PC-9 (cell line): ENCODE data around the gene USP12. TPM values are rescaled to one million over a fixed set of nuclear protein-coding genes. Genes with fewer than 3 reads are reported as not detected.
"Not testable (repeated sequence)": the region's sequence is repeated elsewhere in the genome, so short reads cannot be mapped to it uniquely, and the experiment has no call there.

ENCODE experiments used
- BruUV-seq: library from RNA; stranded (reverse); fragments of 400-500 nt; replicated peaks from 2 replicates; lab custom pipeline; 2021; lab: Mats Ljungman, UMichigan
- CTCF ChIA-PET: fragments of 300-600 bp; sonication (Branson Sonifier 250); formaldehyde crosslinking; loops from one replicate; lab custom pipeline; 2022; ENCODE audit warnings: antibody characterized with exemption; lab: Charles Lee
- POLR2A ChIA-PET: fragments of 300-600 bp; sonication (Branson Sonifier 250); formaldehyde crosslinking; loops from one replicate; lab custom pipeline; 2022; ENCODE audit warnings: antibody characterized with exemption; ENCODE audit not compliant: unreplicated experiment; lab: Charles Lee
- DNase-seq, 2 experiments: peaks; one replicate each; pipeline versions ENCODE4 v3.0.0 to v3.0.0-alpha.2; 2015 to 2022; ENCODE audit warnings: mixed read lengths in 1 of 2
- H2AFZ ChIP-seq: fragments of 200-600 bp; sonication (generic); 2 replicates; pipeline ENCODE4 v1.8.1; 2017; ENCODE audit warnings: antibody characterized with exemption
- H3F3A ChIP-seq: fragments of 200-600 bp; sonication (generic); 2 replicates; pipeline ENCODE4 v1.8.1; 2017; ENCODE audit warnings: antibody characterized with exemption, mild to moderate bottlenecking, low read depth; ENCODE audit not compliant: insufficient read depth
- H3K27ac ChIP-seq: fragments of 200-600 bp; sonication (generic); 2 replicates; pipeline ENCODE4 v1.6.1; 2016; ENCODE audit warnings: mixed run types
- H3K27me3 ChIP-seq: fragments of 200-600 bp; sonication (generic); 2 replicates; pipeline ENCODE4 v1.6.1; 2016; ENCODE audit warnings: low read depth, mixed run types; ENCODE audit not compliant: insufficient read depth
- H3K36me3 ChIP-seq: fragments of 200-600 bp; sonication (generic); 2 replicates; pipeline ENCODE4 v1.6.1; 2016; ENCODE audit warnings: low read depth, mixed run types
- H3K4me1 ChIP-seq: fragments of 200-600 bp; sonication (generic); replicated peaks from 2 replicates; pipeline ENCODE4 v1.6.1; 2016; ENCODE audit warnings: mixed run types; ENCODE audit not compliant: insufficient read depth
- H3K4me2 ChIP-seq: fragments of 200-600 bp; sonication (generic); 2 replicates; pipeline ENCODE4 v1.6.1; 2017; ENCODE audit warnings: mixed run types
- H3K4me3 ChIP-seq: fragments of 200-600 bp; sonication (generic); 2 replicates; pipeline ENCODE4 v1.6.1; 2016; ENCODE audit warnings: mixed run types
- H3K79me2 ChIP-seq: fragments of 200-600 bp; sonication (generic); 2 replicates; pipeline ENCODE4 v1.6.1; 2017; ENCODE audit warnings: low read depth, mixed run types
- H3K9me2 ChIP-seq: fragments of 200-600 bp; sonication (generic); 2 replicates; pipeline ENCODE4 v1.8.1; 2017; ENCODE audit warnings: mild to moderate bottlenecking; ENCODE audit not compliant: insufficient read depth
- H3K9me3 ChIP-seq: fragments of 200-600 bp; sonication (generic); 2 replicates; pipeline ENCODE4 v1.8.1; 2016; ENCODE audit warnings: low read depth; ENCODE audit not compliant: insufficient read depth
- H4K20me1 ChIP-seq: fragments of 200-600 bp; sonication (generic); 2 replicates; pipeline ENCODE4 v1.8.1; 2017; ENCODE audit not compliant: insufficient read depth
- CTCF ChIP-seq: fragments of 200-600 bp; sonication (generic); conservative IDR thresholded peaks from 2 replicates; pipeline ENCODE4 v1.6.1; 2017; ENCODE audit warnings: mixed run types, antibody characterized with exemption, mild to moderate bottlenecking, moderate library complexity
- EZH2 ChIP-seq: fragments of 200-600 bp; sonication (generic); IDR thresholded peaks from 2 replicates; pipeline ENCODE4 v1.8.0; 2017; ENCODE audit warnings: antibody characterized with exemption, low read depth
- intact Hi-C: fragments of 100-400 bp; cut with micrococcal nuclease; formaldehyde crosslinking; loops from one replicate; pipeline ENCODE4 v1.10.0; 2022; ENCODE audit not compliant: unreplicated experiment
- total RNA-seq: library from RNA; stranded (reverse); gene quantifications from 2 replicates; pipeline ENCODE4 v1.2.3, GENCODE V29; 2021

Gene USP12
- total RNA-seq, 1 experiment from 2014 or later: 20.8 TPM

- POLR2A ChIA-PET: no interaction called here
Measured at GRCh38 chr13:27148900-27149299, 22.7 kb downstream of the USP12 start.

DNA sequence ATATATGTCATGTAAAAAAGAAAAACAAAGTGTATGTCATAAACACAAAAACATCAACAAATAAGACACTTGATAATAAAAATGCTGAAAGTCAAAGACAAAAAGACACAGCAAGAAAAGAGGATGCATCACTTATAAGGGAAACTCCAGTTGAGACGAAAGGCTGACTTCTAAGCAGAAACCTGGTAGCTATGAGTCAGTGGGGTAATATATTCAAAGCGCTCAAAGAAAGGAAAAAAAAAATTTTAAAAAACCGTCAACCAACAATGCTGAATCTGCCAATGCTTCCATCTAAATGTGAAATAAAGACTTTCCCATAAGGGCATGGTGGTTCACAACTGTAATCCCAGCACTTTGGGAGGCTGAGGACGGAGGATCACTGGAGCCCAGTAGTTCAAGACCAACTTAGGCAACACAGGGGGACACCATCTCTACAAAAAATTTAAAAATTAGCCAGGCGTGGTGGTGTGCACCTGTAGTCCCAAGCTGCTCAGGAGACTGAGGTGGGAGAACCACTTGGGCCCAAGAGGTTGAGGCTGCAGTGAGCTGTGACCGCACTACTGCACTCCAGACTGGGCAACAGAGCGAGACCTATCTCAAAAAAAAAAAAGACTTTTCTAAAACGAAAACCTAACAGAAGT is 24.0 kb downstream of the USP12 start:
- Histone ChIP-seq H3K4me3 (no peak overlapping the region), H3K9me3 (no peaks in the 10 kb centered on the region), H3K36me3 (no peaks in the 10 kb centered on the region), H3K4me1 (0 out of 2 replicates have a peak, but pooled peaks cover 5% of the 10 kb centered on the region), H3K9me2 (no peaks in the 10 kb centered on the region), H3F3A (no peaks in the 10 kb centered on the region), H3K27ac (no peak overlapping the region), H4K20me1 (no peaks in the 10 kb centered on the region), H3K4me2 (no peak overlapping the region), H3K79me2 (peaks cover 68% of the 10 kb centered on the region), H2AFZ (no peak overlapping the region), H3K27me3 (no peaks in the 10 kb centered on the region)
- POLR2A ChIA-PET: no interaction called here
- no peak for TF ChIP-seq EZH2
- no peak for TF ChIP-seq CTCF
- intact Hi-C loops: no loop called here
- no peak for DNase-seq
- BruUV-seq: no TSS peak
- CTCF ChIA-PET: no interaction called here

More at GRCh38 chr13:27148900-27149299, 22.7 kb downstream of the USP12 start:
- intact Hi-C loops: no loop called here
- BruUV-seq: no TSS peak
- CTCF ChIA-PET: no interaction called here
- Histone ChIP-seq H3K9me3 (no peaks in the 10 kb centered on the region), H3K36me3 (no peaks in the 10 kb centered on the region), H3K79me2 (peaks cover 77% of the 10 kb centered on the region), H3F3A (no peaks in the 10 kb centered on the region), H2AFZ (no peak overlapping the region), H3K4me1 (0 out of 2 replicates have a peak, but pooled peaks cover 5% of the 10 kb centered on the region), H3K4me3 (no peak overlapping the region), H4K20me1 (no peaks in the 10 kb centered on the region; the same call in 1 of the 2 replicates), H3K27ac (no peak overlapping the region), H3K4me2 (no peak overlapping the region), H3K9me2 (no peaks in the 10 kb centered on the region), H3K27me3 (no peaks in the 10 kb centered on the region)
- DNase-seq: no peak
- TF ChIP-seq CTCF (no peak), EZH2 (no peak)

GRCh38 chr13:27141746-27142145 is 29.9 kb downstream of the USP12 start:
- Histone ChIP-seq H3K36me3 (peaks cover 4% of the 10 kb centered on the region), H3K27ac (no peak overlapping the region), H3K27me3 (no peaks in the 10 kb centered on the region), H2AFZ (no peak overlapping the region), H3F3A (peaks cover 12% of the 10 kb centered on the region; the same call in 1 of the 2 replicates), H3K9me2 (0 out of 2 replicates have a peak, but pooled peaks cover 3% of the 10 kb centered on the region), H4K20me1 (peaks cover 5% of the 10 kb centered on the region; the same call in 1 of the 2 replicates), H3K4me3 (no peak overlapping the region), H3K4me1 (no peaks in the 10 kb centered on the region), H3K9me3 (0 out of 2 replicates have a peak, but pooled peaks cover 4% of the 10 kb centered on the region), H3K79me2 (peaks cover 72% of the 10 kb centered on the region), H3K4me2 (no peak overlapping the region)
- TF ChIP-seq CTCF (no peak), EZH2 (no peak)
- ChIA-PET POLR2A (no interaction called here), CTCF (no interaction called here)
- intact Hi-C loops: no loop called here
- BruUV-seq: no TSS peak
- DNase-seq: no peak

- BruUV-seq, H3K4me2 ChIP-seq, intact Hi-C loops, H4K20me1 ChIP-seq, H3K9me3 ChIP-seq, H3K27ac ChIP-seq, H3K9me2 ChIP-seq, H3K4me3 ChIP-seq, H2AFZ ChIP-seq, H3K4me1 ChIP-seq, H3K36me3 ChIP-seq, CTCF ChIA-PET, POLR2A ChIA-PET, H3K27me3 ChIP-seq, DNase-seq: not testable (repeated sequence)
- H3K79me2 ChIP-seq: peaks cover 70% of the 10 kb centered on the region
- peaks cover 12% of the 10 kb centered on the region; the same call in 1 of the 2 replicates for H3F3A ChIP-seq
Measured at GRCh38 chr13:27141159-27141558, 30.5 kb downstream of the USP12 start.
